ENCODE results near the gene OGFOD1.

OGFOD1 gene

GRCh38 chr16:56525236-56525635 lies 73.9 kb downstream of the OGFOD1 start:
- no peak for DNase-seq (ENCODE audit: low read depth, low spot score)

Data from smooth muscle cell of the brain vasculature (primary cell).